ENCODE data around the gene SLAMF9.

DNA sequence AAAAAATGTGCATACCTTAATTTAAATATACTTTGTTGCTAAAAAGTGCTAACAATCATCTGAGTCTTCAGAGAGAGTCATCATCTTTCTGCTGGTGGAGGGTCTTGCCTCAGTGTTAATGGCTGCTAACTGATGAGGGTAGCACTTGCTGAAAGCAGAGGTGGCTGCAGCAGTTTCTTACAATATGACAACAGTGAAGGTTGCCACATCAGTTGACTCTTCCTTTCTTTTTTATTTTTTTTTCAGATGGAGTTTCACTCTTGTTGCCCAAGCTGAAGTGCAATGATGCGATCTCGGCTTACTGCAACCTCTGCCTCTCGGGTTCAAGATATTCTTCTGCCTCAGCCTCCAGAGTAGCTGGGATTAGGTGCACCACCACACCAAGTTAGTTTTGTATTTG, 51.5 kb downstream of the SLAMF9 start:
- TF ChIP-seq, protein P1, sequence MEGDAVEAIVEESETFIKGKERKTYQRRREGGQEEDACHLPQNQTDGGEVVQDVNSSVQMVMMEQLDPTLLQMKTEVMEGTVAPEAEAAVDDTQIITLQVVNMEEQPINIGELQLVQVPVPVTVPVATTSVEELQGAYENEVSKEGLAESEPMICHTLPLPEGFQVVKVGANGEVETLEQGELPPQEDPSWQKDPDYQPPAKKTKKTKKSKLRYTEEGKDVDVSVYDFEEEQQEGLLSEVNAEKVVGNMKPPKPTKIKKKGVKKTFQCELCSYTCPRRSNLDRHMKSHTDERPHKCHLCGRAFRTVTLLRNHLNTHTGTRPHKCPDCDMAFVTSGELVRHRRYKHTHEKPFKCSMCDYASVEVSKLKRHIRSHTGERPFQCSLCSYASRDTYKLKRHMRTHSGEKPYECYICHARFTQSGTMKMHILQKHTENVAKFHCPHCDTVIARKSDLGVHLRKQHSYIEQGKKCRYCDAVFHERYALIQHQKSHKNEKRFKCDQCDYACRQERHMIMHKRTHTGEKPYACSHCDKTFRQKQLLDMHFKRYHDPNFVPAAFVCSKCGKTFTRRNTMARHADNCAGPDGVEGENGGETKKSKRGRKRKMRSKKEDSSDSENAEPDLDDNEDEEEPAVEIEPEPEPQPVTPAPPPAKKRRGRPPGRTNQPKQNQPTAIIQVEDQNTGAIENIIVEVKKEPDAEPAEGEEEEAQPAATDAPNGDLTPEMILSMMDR (IDR thresholded peaks at IDR 0.05; ENCODE audit: insufficient read depth, low read length, poor library complexity, severe bottlenecking): no peak
- TF ChIP-seq EZH2phosphoT487 (conservative IDR thresholded peaks at IDR 0.05; ENCODE audit: low read length): no peak

Measured in SU-DHL-6 (cell line).